PC-9 (cell line): ENCODE data around the gene ENPP3.

Source experiments
- EZH2 ChIP-seq: fragments of 200-600 bp; sonication (generic); IDR thresholded peaks from 2 replicates; pipeline ENCODE4 v1.8.0; 2017; ENCODE audit warnings: antibody characterized with exemption, low read depth
- TF ChIP-seq, protein P1 (sequence below): fragments of 200-600 bp; sonication (generic); conservative IDR thresholded peaks from 2 replicates; pipeline ENCODE4 v1.6.1; 2017; ENCODE audit warnings: mixed run types, antibody characterized with exemption, mild to moderate bottlenecking, moderate library complexity

- TF ChIP-seq, protein P1, sequence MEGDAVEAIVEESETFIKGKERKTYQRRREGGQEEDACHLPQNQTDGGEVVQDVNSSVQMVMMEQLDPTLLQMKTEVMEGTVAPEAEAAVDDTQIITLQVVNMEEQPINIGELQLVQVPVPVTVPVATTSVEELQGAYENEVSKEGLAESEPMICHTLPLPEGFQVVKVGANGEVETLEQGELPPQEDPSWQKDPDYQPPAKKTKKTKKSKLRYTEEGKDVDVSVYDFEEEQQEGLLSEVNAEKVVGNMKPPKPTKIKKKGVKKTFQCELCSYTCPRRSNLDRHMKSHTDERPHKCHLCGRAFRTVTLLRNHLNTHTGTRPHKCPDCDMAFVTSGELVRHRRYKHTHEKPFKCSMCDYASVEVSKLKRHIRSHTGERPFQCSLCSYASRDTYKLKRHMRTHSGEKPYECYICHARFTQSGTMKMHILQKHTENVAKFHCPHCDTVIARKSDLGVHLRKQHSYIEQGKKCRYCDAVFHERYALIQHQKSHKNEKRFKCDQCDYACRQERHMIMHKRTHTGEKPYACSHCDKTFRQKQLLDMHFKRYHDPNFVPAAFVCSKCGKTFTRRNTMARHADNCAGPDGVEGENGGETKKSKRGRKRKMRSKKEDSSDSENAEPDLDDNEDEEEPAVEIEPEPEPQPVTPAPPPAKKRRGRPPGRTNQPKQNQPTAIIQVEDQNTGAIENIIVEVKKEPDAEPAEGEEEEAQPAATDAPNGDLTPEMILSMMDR, result peak; percentile 90
- no peak for TF ChIP-seq EZH2
These were observed 57.8 kb downstream of the ENPP3 start for GRCh38 chr6:131694832-131695426.
